MV-4-11 (cell line): ENCODE measurements around the gene NSF.
"Not testable (repeated sequence)": the region's sequence is repeated elsewhere in the genome, so short reads cannot be mapped to it uniquely, and the experiment has no call there.

ENCODE experiments used
- DNase-seq: peaks from one replicate; lab custom pipeline; 2025; lab: John Stamatoyannopoulos, UW

NSF gene

DNA sequence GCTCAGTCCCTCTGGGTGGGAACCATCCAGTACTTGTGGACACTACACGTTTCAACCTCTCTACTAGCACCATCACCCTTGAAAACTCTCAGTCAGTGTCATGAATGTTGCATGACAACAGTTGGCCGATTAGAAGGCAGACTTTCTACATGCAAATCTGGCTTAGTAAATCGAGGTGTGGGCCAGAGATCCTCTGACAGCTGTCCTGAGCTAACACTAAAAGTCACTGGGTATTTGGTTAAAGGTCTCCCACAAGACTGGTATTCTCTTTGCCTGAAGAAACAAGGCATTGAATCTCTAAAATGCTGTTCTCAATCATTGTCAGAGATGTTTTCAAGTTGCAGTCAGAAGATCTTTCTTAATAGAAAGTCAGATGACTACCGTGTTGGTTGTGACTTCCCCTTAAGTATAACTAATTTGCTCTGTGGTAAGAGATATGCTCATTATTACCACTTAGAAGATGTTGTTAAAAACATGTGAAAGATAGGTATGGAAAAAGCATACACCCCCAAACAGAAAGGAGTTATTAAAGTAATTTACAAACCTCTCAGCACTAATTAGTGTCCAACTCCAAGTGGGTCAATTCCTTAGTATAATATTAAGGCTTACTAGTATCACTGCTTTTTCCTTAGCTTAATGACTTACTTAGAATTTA, 165.7 kb downstream of the NSF start:
- peak; percentile 35 for DNase-seq

DNA sequence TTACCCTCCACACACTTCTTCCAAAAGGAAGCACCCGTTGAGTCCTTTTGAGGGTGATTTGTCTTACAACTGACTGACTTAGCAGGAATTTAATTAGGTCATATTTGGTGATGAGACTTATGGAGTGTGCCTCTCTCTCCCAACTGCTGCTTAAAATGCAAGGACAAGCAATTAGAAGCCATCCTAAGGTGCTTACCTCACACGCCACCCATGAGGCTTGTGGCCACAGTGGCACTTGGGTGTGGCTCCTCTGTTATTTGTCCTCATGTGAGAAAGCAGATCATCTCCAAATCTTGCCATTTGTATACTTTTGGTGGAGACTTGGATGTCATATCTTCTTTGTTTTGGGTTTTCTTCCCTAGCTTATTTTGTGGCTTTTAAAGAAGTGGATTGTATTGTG, 166.4 kb downstream of the NSF start:
- DNase-seq = no peak

DNA sequence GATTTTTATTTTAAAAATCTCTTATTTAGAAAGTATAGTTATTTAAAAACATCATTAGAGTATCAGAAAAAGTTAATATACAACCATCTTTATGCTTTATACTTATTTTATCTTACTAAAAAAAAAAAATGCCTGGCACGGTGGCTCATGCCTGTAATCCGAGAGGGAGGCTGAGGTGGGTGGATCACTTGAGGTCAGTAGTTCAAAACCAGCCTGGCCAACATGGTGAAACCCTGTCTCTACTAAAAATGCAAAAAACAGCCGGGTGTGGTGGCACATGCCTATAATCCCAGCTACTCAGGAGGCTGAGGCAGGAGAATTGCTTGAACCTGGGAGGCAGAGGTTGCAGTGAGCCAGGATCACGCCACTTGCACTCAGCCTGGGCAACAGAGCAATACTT, 167.1 kb downstream of the NSF start:
- not testable (repeated sequence) for DNase-seq

DNA sequence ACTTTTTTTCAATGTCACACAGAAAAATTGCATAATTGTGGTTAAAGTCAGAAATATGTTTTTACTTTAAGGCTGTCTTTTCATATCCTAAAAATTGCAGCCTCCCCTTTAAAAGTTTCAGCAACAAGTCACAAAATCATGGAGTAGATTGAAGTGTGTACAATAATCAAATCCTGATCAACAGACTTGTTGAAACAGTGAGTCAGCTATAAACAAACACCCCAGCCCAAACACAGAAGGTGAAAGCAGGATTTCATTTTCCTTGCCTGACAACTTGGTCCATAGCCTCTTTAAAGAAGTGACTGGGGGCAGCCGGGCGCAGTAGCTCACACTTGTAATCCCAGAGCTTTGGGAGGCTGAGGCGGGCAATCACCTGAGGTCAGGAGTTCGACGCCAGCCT, 168.1 kb downstream of the NSF start:
- DNase-seq = no peak

DNA sequence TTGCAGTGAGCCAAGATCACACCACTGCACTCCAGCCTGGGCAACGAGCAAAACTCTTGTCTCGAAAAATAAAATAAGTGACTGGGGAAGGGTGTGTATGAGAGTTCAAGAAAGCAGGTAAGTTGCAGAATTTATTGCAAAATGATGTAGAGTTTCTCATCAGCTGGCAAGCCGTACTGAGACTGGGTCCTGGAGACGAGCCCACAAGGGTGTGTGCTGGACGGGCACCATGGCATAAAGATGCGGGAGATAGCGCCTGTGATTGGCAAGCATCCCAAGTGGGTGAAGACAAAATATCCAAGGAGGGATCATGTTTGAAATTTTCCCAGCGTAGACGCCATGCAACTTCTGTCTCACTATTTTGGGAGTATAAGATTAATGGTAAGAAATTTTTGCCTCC, 168.7 kb downstream of the NSF start:
- DNase-seq = no peak

DNA sequence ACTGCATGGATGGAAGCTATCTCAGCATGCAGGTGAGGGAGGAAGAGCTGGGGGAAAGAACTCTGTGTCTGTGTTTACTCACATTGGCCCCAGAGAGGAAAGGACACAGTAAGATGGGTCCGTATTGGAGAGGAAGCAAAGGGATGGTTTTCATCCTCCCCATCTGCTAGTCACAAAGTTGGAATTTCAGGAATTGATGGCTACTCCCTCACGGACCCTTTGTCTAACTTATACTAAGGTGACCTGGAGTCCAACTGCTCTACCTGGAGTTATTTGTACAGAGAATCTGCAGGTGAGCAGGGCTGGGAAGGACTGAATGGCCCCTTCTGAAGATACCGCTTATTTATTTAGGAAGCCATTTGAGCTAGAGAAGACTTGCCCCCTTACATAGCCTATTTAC, 172.9 kb downstream of the NSF start:
- DNase-seq = no peak

DNA sequence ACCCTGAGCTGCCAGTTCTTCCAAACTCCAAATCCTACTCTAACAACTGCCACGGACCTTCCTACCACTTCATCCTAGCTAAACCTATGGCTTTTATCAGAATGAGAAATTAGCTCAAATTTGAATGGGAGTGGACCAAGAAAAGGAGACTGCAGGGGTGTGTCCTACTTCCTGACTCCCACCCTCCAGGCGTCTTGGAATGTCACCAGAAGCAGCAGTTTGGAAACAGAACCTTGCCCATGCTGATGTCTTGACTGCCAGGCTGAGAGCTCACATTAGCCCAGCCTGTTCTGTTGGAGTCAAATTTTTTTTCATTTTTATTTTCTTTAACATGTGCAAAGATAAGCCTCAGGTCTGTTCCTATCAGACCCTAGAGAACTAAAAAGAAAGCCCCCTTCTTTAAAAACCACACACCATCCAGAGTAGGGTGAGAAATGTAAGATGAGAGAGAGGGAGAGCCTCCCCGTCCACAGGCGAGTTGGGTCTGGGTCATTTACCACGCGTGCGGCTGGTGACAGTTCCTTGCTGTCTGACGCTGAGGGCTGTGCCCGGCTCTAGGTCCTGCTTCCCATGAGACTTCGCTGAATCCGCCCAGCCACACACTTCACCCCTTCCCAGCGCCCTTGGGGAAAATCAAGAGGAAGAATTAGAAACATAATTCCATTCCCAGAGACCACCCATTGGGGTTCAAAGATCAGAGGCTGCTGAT, 173.7 kb downstream of the NSF start:
- DNase-seq = no peak

DNA sequence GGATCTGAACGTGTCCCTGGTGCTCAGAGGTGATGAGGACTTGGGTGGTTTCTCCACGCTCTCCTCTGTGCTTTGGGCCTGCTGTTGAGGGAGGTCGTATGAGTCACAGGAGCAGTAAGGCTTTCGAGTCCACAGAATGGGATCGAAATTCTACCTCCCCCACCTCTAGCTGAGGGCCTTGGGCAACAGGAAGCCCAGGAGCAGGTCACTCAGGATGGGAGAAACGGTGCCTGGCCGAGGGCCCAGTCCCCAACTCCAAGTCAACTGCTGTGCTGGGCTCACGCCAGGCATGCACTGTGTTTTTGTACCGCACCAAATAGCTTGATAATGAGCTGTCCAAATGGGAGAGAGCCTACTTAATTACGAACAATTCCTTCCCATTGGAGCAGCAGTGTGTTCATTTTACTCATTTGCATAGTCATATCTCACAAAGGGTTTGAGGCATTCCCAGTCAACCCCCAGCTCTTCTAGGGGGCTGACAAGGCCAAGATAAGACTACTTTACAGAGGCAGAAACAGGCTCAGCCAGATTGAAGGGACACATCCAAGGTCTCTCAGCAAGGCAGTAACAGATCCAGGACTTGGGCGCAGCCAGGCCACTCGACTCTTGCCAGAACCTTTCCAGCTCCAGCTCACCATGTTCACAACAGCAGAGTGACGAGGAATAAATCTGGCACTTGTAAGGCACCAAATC, 174.4 kb downstream of the NSF start:
- no peak for DNase-seq

DNA sequence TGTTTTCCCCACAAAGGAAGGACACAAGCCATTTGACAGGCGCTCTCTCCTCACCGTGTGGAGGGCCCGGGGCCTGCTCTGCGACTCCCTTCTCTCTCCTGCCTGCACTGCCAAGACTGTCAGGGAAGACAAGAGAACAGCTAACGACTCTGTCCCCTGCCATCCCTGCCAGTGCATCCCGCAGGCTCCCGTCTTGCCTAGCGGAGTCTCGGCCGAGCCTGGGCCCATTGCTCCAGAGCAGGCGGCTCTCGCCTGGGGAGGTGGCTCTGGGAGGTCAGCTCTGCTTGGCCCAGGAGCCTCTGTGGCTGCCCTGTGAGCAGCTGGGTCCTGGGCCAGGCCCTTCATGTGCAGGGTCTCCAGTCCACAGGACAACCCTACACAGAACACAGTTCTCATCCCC, 175.0 kb downstream of the NSF start:
- no peak for DNase-seq

DNA sequence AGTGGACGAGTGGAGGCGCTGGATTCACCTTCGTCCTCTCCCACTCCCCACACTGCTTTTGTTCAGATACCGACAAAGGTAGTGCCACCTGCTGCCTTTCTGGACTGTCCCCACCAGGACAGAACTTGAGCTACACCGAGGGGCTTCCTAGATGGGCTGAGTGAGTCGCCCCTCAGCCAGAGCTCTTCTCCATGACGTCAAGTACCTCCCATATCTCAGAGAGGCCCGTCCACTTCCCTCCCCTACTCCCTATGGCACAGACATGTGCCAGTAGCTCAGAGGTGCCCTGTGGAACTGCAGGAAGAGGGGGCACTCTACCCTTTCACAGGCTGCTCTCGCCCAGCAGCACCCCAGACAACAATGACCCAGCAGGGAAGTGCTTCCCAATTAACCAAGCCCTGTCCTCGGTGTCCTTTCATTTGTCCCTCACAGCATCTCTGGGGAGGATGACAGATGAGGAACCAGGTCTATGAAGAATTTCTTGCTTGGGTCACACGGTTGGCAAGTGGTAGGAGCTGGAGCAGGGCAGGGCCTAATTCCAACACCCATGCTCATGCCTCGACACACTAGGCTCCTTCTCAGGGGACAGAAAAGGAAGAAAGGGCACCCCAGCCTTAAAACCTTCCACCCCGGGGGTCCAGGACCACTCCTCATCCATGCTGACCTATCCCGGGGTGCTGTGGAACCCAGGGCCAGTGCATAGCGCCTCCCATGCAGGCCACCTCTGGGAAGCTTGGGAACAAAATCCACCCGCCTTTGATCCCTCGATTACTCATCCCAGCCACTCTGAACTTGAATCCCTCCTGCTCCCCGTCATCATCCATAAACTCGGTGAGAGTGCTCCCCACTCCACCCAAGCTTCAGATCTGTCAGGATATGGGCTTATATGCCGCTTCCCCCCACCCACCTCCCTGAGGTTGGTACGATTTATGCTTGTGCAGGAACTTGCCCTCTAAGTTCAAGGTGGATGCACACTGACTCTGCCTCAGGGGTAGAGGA, 176.3 kb downstream of the NSF start:
- no peak for DNase-seq

DNA sequence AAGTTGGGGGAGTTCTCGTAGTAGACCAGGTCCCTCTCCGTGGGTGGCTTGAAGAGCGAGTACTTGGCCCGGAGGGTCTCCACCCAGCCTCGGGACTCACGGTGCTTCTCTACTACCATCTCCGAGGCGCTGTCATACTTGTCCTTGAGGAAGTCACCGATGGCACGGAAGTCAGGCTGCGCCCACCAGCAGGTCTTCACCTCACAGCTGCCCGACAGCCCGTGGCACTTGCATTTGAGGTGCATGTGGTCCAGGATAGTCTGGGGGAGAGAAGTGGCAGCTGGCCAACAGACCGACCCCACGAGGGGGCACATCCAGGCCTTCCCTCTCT, 178.0 kb downstream of the NSF start:
- DNase-seq = no peak

DNA sequence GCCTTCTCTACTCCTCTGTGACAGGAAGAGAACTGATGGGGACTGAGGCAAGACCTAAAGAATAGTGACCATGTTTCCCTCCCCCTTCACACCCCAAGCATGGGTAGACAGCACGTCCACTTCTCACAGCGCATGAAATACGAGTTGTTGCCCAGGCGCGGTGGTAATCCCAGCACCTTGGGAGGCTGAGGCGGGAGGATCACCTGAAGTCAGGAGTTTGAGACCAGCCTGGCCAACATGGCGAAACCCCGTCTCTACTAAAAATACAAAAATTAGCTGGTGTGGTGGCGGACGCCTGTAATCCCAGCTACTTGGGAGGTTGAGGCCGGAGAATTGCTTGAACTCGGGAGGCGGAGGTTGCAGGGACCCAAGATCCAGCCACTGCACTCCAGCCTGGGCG, 178.4 kb downstream of the NSF start:
- not testable (repeated sequence) for DNase-seq

DNA sequence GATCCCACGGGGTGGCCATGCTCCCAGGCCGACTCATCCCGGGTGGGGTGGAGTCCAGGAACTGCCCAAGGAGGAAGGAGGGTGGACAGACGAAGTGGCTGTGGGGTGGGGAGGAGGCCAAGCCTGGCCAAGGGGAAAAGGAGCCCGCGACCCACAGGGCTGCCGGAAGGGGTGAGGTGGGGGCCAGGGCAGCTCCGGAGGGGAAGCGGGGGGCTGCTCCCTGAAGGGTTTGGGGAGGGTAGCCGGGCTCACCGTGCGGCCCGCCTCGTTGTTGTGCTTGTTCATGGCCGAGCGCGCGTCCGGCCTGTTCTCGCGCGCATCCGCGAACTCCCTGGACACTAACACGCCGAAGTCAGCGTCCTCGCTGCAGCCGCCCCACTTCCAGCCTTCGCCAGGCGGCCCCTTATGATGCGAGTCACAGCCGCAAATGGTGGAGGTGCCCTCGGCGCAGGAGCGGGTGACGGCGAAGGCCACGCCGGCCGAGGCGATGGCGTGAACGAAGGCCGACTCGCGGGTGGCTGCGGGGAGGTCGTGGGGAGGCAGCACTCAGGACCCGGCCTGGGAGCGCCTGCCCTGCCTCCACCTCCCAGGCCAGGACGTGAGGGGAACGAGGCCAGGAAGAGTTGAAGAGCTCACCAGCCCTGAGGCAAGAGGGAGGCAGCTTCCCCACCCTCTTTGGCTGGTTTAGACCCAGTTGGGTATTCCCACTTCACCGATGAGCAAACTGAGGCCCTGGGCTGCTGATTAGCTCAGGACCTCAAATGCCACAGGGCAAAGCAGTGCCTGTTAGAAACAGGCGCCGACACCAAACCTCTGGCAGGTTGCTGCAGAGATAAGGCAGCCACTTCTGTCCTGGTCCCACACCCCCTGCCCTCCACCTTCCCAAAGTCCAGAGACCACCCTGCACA, 179.3 kb downstream of the NSF start:
- no peak for DNase-seq

DNA sequence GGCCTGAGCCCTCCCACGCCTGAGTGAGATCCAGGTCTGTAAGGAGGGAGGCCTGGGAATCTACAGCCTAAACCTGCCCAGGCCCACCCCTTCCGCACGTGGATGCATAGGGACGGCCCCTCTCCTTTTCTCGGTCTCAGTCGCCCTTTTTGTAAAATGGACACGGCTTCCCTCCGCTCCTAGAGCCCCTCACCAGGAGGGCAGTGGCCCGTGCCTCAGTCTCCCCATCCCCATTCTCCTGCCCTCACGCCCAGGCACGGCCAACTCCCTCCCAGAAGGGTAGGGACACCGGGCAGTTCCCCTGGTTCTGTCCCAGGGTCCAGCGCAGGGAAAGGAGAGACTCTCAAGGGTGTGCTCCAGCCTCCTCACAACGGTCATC, 180.0 kb downstream of the NSF start:
- no peak for DNase-seq

DNA sequence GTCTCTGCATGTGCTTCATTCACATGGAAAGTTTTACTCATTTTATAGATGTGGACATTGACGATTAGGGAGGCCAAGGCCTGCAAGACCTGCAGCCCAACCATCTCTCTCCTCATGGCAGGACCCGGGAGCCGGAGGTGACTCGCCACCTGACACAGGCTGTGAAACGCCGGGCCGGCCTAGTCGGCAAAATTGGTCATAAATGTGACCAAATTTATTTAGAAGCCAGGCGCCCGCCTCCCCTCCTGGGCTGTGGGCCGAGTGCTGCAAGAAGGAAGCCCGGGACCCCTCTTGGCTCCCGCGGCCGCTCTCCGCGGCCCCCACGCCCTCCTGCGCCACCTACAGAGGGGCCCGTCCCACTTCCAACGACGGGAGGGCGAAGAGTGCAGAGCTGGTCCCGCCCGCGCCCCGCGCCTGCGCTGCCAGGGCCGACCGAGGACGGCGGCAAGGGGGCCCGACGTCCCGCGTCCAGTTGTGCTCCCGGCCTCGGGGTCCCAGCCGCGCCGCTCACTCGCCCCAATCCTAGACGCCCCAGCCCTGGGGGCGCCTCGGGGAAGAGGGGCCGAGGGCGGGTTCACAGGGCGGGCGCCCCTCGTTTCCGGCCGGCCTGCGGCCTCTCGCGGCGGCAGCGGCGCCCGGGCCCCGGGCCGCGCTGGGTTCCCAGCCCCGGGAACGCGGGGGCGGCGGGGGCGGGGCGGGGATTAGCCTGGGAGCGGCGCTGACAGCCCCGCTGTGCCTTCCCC, 180.5 kb downstream of the NSF start:
- DNase-seq = no peak

DNA sequence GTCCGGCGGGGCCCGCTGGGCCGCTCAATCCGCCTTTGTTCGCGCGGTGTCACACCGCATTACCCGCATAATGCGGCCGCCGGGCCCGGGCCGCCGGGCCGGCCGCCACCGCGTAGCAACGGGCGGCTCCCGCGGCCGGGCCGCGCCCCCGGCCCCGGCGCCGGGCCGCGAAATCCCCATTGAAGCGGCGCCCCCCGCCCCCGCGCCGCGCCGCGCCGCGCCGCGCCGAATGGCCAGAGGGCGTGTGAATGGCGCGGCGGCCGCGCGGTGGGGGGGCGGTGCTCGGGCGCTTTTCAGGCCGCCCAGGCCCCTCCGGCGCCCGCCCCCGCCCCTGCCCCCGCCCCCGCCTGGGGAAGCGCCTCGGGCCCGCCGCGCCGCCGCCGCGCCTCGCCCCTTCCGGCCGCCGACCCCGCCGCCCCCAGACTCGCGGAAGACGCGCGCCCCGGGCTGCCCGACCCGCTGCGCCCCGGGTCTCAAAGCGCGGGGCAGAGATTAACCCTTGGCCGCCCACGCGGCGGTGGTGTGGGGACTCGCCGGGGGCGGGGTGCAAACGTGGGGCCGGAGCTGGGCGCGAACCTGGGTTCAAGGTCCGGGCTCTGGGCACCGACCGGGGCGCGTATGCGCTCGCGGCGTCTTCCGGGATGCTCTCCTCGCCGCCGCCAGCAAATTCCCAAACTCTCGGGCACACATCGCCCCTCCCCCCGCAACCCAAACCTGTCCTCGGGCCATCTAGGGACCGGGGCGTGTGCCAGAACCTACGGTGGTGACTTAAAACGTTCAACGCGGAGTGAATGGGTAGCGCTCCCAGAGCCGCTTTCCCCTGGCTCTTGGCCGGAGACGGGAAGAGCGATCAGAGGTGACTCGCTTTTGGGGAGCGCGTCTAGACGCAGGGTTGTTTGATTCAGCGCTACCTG, 181.3 kb downstream of the NSF start:
- DNase-seq = no peak

DNA sequence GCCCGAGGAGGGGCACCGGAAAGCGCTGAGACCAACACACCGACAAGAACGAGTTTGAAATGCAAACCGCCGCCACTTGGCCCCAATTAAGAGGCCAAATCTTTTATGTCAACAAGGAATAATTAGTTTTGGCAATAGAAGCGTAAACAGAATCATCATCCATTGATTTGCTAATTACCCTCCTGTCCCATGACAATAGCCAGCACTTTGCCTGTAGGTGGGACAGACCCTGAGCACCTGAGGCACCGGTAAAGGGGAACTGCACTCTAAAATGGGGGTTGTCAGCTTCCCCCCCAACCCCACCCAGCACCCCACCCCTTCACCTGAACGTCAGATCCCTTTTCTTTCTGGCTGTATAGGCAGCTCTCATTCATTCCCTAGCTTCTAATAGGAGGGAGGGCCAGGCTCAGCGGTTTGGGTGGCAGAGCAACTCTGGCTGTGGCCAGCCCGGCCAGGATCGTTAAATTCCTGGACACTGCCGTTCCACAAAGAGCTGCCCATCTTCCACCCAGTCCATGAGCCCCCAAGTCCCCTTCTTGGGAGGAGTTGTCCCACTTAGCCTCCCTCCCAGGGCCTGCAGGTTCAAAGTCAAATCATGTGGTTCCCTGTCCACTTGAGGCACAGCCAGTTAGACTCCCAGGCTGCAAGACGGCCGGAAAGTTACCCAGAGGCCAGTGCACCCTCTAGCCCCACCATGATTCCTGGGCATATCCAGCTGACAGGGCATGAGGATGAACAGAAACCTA, 182.2 kb downstream of the NSF start:
- no peak for DNase-seq

DNA sequence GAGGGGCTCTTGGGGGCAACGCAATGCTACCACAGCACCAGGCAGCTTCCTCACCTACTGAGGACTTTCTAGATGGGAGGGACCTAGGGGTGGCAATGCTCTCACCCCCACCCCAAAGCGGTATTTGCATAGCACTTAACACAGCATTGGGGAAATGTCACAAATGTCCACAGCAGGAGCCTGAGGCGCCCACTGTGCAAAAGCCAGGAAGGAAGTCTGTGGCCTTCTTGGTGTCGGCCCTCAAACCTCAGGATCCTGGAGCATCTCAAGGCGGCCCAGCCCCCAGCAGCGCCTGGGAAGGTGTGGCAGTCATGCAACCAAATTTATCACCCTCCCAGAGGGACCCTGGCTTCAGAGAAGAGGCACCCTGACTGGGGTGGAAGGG, 182.7 kb downstream of the NSF start:
- peak; percentile 48 for DNase-seq

DNA sequence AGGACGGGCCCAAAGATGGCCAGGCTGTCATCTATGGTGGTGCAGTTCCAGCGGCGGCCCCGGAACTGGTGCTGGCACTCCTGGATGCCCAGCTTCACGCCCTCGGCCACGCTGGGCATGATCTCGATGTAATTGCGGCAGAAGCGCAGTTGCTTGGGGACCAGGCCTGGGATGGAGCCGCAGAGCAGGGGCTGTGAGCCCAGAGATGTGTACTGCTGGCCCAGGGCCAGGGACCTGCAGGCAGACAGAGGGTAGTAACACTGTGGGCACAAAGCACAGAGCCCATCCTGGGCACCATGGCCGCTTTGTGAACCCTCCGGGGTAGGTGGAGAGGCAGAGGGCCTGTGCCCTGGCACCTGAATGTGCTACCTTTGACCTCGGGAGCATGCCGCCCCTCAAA, 183.2 kb downstream of the NSF start:
- no peak for DNase-seq
